NCI-H187 treated with DMSO at 0.1 percent for 48 hours (cell line): ENCODE measurements around the gene DUSP5.
"Not testable (repeated sequence)": the region's sequence is repeated elsewhere in the genome, so short reads cannot be mapped to it uniquely, and the experiment has no call there.

Source experiments
- DNase-seq: peaks from one replicate; lab custom pipeline; 2025; lab: John Stamatoyannopoulos, UW

DUSP5 gene

GRCh38 chr10:110523736-110524135, 26.0 kb downstream of the DUSP5 start:
- no peak for DNase-seq

GRCh38 chr10:110524179-110524858, 26.6 kb downstream of the DUSP5 start:
- DNase-seq, result no peak

- no peak for DNase-seq
These were observed 27.1 kb downstream of the DUSP5 start for GRCh38 chr10:110524859-110525232.

- no peak for DNase-seq
These were observed 27.9 kb downstream of the DUSP5 start for GRCh38 chr10:110525349-110526260.

GRCh38 chr10:110527731-110528171, 30.0 kb downstream of the DUSP5 start:
- no peak for DNase-seq

- no peak for DNase-seq
These were observed 30.7 kb downstream of the DUSP5 start for GRCh38 chr10:110528224-110528996.

- not testable (repeated sequence) for DNase-seq
These were observed 31.4 kb downstream of the DUSP5 start for GRCh38 chr10:110528997-110529524.

GRCh38 chr10:110529596-110530011, 31.9 kb downstream of the DUSP5 start:
- no peak for DNase-seq

- no peak for DNase-seq
These were observed 32.6 kb downstream of the DUSP5 start for GRCh38 chr10:110530131-110530831.

- no peak for DNase-seq
These were observed 34.0 kb downstream of the DUSP5 start for GRCh38 chr10:110531687-110532086.

GRCh38 chr10:110532628-110533027, 34.9 kb downstream of the DUSP5 start:
- DNase-seq, result not testable (repeated sequence)

- DNase-seq, result no peak
These were observed 35.4 kb downstream of the DUSP5 start for GRCh38 chr10:110533149-110533548.

GRCh38 chr10:110534571-110534970, 36.9 kb downstream of the DUSP5 start:
- DNase-seq, result no peak

- no peak for DNase-seq
These were observed 38.5 kb downstream of the DUSP5 start for GRCh38 chr10:110535958-110536891.

GRCh38 chr10:110539091-110539490, 41.4 kb downstream of the DUSP5 start:
- no peak for DNase-seq

GRCh38 chr10:110540031-110540430, 42.3 kb downstream of the DUSP5 start:
- no peak for DNase-seq

- no peak for DNase-seq
These were observed 47.3 kb downstream of the DUSP5 start for GRCh38 chr10:110544958-110545537.

- no peak for DNase-seq
These were observed 48.4 kb downstream of the DUSP5 start for GRCh38 chr10:110546077-110546476.

GRCh38 chr10:110546499-110547110, 48.9 kb downstream of the DUSP5 start:
- DNase-seq, result no peak
